ENCODE data around the gene ZCWPW2. TPM values are rescaled to one million over a fixed set of nuclear protein-coding genes. Genes with fewer than 3 reads are reported as not detected.

The ZCWPW2 gene
- total RNA-seq, 3 donors from 2014 or later (not counting 1 experiment from before 2014, with no cell fraction given) = 0.43 TPM; not detected in 2

GRCh38 chr3:28544236-28544635 lies 195.7 kb downstream of the ZCWPW2 start:
- Mint-ChIP-seq H3K4me1 (no peaks in the 10 kb centered on the region), H3K4me3 (no peak overlapping the region), H3K36me3 (peaks cover 10% of the 10 kb centered on the region), H3K27ac (no peak overlapping the region), H3K9me3 (peaks cover 16 to 26% of the 10 kb centered on the region in 2 donors), H3K27me3 (ENCODE audit: low read depth in 2 of 2) (no peaks in the 10 kb centered on the region)
- Histone ChIP-seq H3K27me3 (ENCODE audit: control insufficient read depth, insufficient read depth, low read length) (no peaks in the 10 kb centered on the region), H3K27ac (ENCODE audit: low read length) (no peak overlapping the region), H3K36me3 (ENCODE audit: control insufficient read depth, insufficient read depth, low read length) (no peaks in the 10 kb centered on the region), H3K4me1 (ENCODE audit: control insufficient read depth, insufficient read depth, low read length) (no peaks in the 10 kb centered on the region), H3K4me3 (ENCODE audit: low read length) (no peak overlapping the region), H3K9me3 (ENCODE audit: control insufficient read depth, insufficient read depth, low read length) (peaks cover 6% of the 10 kb centered on the region)
- DNase-seq = no peak
- ATAC-seq = no peak
- intact Hi-C loops (cut with micrococcal nuclease) = no loop called here
- WGBS (ENCODE audit: insufficient coverage) = 88% methylated on average over 3 of the region's 3 CpGs
- TF ChIP-seq, protein P1, sequence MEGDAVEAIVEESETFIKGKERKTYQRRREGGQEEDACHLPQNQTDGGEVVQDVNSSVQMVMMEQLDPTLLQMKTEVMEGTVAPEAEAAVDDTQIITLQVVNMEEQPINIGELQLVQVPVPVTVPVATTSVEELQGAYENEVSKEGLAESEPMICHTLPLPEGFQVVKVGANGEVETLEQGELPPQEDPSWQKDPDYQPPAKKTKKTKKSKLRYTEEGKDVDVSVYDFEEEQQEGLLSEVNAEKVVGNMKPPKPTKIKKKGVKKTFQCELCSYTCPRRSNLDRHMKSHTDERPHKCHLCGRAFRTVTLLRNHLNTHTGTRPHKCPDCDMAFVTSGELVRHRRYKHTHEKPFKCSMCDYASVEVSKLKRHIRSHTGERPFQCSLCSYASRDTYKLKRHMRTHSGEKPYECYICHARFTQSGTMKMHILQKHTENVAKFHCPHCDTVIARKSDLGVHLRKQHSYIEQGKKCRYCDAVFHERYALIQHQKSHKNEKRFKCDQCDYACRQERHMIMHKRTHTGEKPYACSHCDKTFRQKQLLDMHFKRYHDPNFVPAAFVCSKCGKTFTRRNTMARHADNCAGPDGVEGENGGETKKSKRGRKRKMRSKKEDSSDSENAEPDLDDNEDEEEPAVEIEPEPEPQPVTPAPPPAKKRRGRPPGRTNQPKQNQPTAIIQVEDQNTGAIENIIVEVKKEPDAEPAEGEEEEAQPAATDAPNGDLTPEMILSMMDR (IDR thresholded peaks at IDR 0.05) = no peak

DNA sequence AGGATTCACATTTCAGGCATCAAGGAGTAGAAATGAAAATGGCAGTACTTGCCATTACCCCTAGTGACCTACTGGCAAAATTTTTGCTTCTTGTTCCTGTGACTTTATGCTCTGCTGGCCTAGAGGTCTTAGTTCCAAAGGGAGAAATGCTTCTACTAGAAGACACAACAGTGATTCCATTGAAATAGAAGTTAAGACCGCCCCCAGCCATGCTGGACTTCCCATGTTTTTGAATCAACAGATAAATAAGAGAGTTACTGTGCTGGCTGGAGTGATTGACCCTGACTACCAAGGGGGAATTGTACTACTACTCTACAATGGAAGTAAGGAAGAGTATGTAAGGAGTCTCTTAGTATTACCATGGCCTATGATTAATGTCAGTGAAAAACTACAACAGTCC lies 196.3 kb downstream of the ZCWPW2 start:
- Mint-ChIP-seq H3K27ac (no peak overlapping the region), H3K36me3 (peaks cover 9% of the 10 kb centered on the region), H3K27me3 (ENCODE audit: low read depth in 2 of 2) (no peaks in the 10 kb centered on the region), H3K9me3 (peaks cover 16 to 26% of the 10 kb centered on the region in 2 donors), H3K4me3 (no peak overlapping the region), H3K4me1 (no peaks in the 10 kb centered on the region)
- intact Hi-C loops (cut with micrococcal nuclease) = no loop called here
- WGBS (ENCODE audit: insufficient coverage) = 80% methylated on average over 1 of the region's 1 CpG
- TF ChIP-seq, protein P1 (IDR thresholded peaks at IDR 0.05) = no peak
- H3K27ac ChIP-seq (ENCODE audit: low read length) = no peak overlapping the region
- H3K27me3 ChIP-seq (ENCODE audit: control insufficient read depth, insufficient read depth, low read length) = no peaks in the 10 kb centered on the region
- no peak overlapping the region for H3K4me3 ChIP-seq (ENCODE audit: low read length)
- no peaks in the 10 kb centered on the region for H3K4me1 ChIP-seq (ENCODE audit: control insufficient read depth, insufficient read depth, low read length)
- peaks cover 6% of the 10 kb centered on the region for H3K9me3 ChIP-seq (ENCODE audit: control insufficient read depth, insufficient read depth, low read length)
- DNase-seq = no peak
- ATAC-seq = no peak
- H3K36me3 ChIP-seq (ENCODE audit: control insufficient read depth, insufficient read depth, low read length) = no peaks in the 10 kb centered on the region

DNA sequence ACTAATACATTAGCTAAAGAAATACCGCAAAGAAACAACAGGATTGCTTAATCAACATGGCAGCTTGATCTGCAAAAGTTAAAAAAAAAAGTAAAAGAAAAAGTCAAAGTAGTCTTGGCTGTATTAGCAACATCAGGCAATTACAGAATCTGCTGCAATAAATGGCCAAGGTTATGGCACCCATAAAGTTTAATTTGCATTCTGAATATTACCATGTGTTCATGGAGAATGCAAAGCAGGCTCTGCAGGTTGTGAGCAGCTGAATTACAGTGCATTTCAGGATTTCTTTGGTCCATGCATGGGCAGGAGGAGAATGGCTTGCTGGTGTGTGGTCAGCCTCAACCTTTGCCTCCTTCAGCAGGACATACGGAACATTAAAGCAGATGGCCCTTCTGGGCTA lies 199.2 kb downstream of the ZCWPW2 start:
- H3K4me3 Mint-ChIP-seq = no peak overlapping the region
- TF ChIP-seq, protein P1 (IDR thresholded peaks at IDR 0.05) = no peak
- no peaks in the 10 kb centered on the region for H3K4me1 ChIP-seq (ENCODE audit: control insufficient read depth, insufficient read depth, low read length)
- no peaks in the 10 kb centered on the region for H3K36me3 ChIP-seq (ENCODE audit: control insufficient read depth, insufficient read depth, low read length)
- no peak overlapping the region for H3K4me3 ChIP-seq (ENCODE audit: low read length)
- 88% methylated on average over 2 of the region's 2 CpGs for WGBS (ENCODE audit: insufficient coverage)
- peaks cover 8 to 16% of the 10 kb centered on the region in 2 donors for H3K9me3 Mint-ChIP-seq
- no peaks in the 10 kb centered on the region for H3K9me3 ChIP-seq (ENCODE audit: control insufficient read depth, insufficient read depth, low read length)
- H3K27ac ChIP-seq (ENCODE audit: low read length) = no peak overlapping the region
- intact Hi-C loops (cut with micrococcal nuclease) = no loop called here
- H3K27me3 Mint-ChIP-seq (ENCODE audit: low read depth in 2 of 2) = no peaks in the 10 kb centered on the region
- H3K27me3 ChIP-seq (ENCODE audit: control insufficient read depth, insufficient read depth, low read length) = no peaks in the 10 kb centered on the region
- DNase-seq (no peak), ATAC-seq (no peak)
- no peak overlapping the region for H3K27ac Mint-ChIP-seq
- no peaks in the 10 kb centered on the region for H3K36me3 Mint-ChIP-seq
- no peaks in the 10 kb centered on the region for H3K4me1 Mint-ChIP-seq

GRCh38 chr3:28553175-28553574 lies 204.7 kb downstream of the ZCWPW2 start:
- 78% methylated on average over 3 of the region's 3 CpGs for WGBS (ENCODE audit: insufficient coverage)
- no peak for DNase-seq
- intact Hi-C loops (cut with micrococcal nuclease) = no loop called here

More at GRCh38 chr3:28553175-28553574, 204.7 kb downstream of the ZCWPW2 start:
- Mint-ChIP-seq H3K4me1 (no peaks in the 10 kb centered on the region), H3K36me3 (no peaks in the 10 kb centered on the region), H3K27ac (no peak overlapping the region), H3K4me3 (no peak overlapping the region), H3K9me3 (peaks cover 5 to 6% of the 10 kb centered on the region in 2 donors), H3K27me3 (ENCODE audit: low read depth in 2 of 2) (no peaks in the 10 kb centered on the region)
- Histone ChIP-seq H3K36me3 (ENCODE audit: control insufficient read depth, insufficient read depth, low read length) (no peaks in the 10 kb centered on the region), H3K4me1 (ENCODE audit: control insufficient read depth, insufficient read depth, low read length) (no peaks in the 10 kb centered on the region), H3K4me3 (ENCODE audit: low read length) (no peak overlapping the region), H3K27ac (ENCODE audit: low read length) (no peak overlapping the region), H3K9me3 (ENCODE audit: control insufficient read depth, insufficient read depth, low read length) (no peaks in the 10 kb centered on the region), H3K27me3 (ENCODE audit: control insufficient read depth, insufficient read depth, low read length) (no peaks in the 10 kb centered on the region)
- ATAC-seq = no peak
- TF ChIP-seq, protein P1 (IDR thresholded peaks at IDR 0.05) = no peak

Measured in natural killer cell (primary cell).